Activated CD8-positive, alpha-beta memory T cell treated with anti-CD3 and anti-CD28 coated beads for 4 hours (primary cell): ENCODE results near the gene ZBTB47.

ENCODE experiments used
- DNase-seq, 2 donors: peaks; one replicate each; pipeline ENCODE4 v3.0.0-alpha.2; 2020; ENCODE audit warnings: low read depth in 2 of 2

Gene ZBTB47

DNA sequence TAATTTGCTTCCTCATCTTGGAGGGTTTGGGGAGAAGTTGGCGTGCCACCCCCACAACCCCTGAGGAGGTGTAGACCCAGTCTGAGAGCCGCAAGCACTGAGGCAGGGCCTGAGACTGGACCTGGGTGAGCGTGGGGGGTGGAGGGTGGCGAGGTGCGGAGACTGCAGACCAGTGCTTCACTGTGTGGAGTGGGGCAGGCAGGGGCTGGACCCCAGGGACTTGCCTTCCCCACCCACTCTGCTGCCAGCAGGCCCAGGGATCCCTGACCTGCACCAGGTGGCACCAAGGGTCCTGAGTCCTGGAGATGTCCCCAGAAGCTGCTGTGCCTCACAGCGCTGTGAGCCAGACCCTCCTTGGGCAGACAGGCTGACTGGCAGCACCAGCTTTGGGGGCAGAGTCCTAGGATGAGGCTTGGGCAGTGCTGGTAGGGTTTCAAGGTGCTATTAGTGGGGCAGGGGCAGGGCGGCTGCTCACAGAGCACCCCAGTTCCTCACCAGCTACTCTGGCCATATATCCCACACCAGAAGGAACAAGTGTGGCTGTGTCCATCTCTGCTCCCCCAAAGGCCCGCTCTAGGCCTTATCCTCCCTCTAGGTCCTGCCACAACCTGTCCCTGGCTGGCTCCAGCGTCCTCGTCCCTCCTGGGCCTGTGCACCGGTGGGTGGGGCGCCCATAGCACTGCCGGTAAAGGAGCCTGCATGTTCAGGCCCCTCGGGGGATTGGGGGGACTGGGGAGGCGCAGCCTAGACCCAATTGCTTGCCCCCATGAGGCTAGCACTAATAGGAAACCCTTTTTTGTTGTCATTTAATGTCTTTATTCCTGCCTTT lies 11.8 kb downstream of the ZBTB47 start:
- no peak for DNase-seq

DNA sequence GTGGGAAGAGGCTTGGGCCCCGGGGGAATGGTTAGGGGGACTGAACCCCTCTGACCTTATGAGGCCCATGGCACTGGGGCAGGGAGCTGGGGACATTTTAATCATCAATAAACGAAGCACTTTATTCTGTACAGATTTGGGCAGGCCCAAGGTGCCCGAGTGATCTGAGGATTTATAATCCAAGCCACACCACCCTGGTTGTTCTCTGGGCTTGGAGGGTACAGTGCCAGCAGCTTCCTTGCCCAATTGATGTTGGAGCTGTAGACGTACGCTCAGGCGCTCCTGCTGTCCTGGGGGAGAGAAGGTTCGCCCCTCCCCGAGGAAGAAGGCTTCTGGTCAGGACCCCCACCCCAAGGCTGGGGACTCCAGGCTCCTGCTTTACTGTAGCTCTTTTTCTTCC lies 12.5 kb downstream of the ZBTB47 start:
- DNase-seq = no peak

DNA sequence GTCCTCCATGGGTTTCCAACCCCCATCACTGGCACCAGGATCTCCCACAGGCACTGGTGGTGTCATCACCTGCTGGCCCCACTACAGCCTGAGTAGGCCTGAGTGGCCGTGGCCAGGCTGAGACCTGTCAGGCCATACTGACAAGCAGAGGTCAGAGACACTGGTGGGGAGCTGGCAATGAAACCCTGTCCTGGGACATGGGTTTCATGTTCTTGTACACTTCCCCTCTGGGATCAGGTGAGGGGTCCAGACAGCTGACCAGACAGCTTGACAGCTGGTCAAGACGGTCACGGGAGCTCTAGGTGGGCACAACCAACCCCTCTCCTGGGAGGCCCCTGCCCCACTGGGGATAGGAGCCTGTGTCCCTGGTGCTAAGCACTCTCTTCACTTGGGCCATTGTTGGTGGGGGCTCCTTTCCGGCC lies 13.1 kb downstream of the ZBTB47 start:
- DNase-seq = no peak

DNA sequence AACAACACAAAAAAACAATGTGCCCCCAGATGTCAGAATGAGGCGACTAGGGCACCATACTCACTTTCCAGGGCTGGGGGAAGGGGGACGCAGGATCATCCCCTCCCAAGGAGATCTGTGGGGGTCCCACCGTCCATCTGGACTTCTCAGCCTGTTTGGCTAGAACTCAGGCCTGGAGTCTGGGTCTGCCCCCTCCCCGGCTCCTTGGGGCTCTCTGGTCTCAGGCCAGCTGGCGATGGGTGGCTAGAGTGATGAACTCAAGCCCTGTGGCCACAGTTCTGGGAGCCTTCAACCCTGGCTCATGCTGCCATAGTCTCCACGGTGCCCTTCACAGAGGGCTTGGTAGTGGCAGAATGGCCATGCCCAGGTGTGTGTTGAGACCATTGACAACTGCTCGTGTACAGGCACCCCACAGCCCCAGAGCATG lies 13.6 kb downstream of the ZBTB47 start:
- no peak for DNase-seq

DNA sequence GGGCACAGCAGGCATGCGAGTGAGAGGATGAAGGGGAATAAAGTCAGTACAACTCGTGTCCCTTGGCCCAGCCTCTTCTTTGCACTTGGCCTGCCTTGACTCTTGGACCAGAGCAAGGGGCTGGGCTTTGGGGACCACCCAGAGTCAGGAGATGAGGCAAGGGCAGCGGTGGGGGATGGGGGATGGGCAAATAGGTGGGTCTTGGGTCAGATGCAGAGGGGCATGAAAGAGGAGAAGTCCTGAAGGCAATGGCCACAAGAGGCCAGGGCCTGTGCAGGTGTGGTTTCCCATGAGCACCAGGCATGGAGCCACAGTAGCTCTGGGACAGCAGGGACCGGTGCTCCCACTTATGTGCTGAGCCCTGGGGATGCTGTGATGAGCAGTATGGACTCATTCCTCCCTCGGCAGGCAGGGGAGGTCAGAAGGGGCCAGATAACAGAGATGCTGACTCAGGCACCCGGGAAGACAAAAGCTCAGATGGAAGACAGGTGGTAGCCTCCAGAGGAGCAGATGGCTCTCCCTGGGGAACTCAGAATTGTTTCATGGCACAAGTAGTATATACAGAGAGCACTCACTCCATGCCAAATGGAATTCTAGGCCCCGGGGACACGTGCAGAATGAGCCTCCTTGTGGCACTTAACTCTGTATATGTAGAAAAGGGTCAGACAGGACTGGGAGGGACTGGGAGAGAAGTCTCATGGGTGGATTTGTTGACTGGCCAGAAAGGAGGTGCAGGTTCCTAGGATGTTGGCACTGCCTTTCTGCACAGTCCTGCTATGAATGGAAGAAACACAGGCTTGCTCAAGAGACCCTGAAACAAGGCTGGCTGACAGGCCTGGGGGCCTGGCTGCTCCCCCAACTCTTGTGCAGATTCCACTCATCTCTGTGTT lies 14.3 kb downstream of the ZBTB47 start:
- no peak for DNase-seq

DNA sequence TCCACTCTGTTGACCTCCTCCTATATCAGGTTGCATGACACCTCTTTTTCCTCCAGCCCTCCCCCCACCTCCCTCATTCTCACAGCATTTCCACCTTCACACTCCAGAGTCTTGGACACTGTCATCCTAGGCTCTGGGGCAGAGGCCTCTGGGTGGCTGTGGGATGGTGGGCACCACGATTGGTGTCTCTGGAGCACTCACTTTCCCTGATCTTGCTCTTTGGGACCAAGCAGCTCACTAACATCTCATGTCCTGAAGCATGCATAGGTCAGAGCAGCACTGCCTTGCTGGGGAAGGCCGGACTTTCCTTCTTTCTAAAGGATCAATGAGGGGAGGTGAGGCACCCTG lies 14.9 kb downstream of the ZBTB47 start:
- DNase-seq = no peak

DNA sequence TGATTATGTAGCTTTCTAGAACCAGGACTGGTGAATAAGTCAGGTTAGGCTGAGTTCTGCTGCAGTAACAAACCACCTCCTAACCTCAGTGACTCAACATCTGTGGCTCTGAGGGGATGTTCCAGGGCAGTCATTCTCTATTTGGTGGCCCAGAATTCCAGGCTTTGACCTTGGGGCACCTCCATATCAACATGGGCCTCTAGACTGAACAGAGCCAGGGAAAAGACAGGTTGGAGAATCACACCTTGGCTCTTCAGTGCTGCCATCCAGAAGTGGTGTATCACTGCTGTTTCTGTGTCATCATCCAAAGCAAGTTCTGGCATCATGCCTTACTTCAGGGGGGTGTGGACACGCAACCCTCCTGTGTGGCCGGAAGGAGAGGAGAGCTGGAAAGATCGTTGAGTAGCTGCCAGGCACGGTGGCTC lies 15.3 kb downstream of the ZBTB47 start:
- no peak for DNase-seq

DNA sequence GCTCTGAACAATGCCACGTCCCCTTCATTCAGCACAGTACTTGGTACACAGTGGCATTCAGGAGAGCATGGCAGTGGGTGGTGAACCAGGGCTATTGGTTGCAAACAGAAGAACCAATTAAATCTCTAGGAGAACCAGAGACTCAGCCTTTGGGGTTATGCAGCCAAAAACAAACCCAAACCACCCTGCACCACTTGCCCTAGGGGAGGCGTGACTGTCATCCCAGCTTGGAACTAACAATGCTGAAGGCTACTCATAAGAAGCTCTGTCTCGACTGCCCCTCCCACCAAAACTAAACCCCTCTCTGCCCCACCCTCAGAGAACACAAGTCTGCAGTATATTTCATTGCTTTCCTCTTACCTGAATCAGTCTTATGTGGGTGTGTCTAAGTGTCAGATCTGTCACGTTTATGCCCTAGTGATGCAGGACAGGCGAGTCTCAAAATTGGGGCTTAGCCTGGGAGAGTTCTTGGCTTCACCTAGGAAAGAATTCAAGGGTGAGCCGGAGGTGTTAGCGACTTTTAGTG lies 16.6 kb downstream of the ZBTB47 start:
- no peak for DNase-seq

DNA sequence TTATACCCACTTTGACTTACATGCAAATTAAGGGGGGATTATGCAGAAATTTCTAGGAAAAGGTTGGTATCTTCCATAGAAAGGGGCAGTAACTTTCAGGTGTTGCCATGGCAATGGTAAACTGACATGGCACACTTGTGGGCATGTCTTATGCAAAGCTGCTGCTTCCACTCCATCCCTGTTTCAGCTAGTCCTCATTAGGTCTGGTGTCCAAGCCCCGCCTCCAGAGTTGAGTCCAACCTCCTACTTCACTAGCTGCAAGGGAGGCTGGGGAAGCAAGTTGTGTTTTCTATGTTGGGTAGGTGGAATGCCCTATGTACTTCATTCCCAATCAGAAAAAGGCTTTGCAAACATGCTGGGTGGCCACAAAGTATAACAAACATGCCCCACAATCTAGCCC lies 17.2 kb downstream of the ZBTB47 start:
- no peak for DNase-seq

DNA sequence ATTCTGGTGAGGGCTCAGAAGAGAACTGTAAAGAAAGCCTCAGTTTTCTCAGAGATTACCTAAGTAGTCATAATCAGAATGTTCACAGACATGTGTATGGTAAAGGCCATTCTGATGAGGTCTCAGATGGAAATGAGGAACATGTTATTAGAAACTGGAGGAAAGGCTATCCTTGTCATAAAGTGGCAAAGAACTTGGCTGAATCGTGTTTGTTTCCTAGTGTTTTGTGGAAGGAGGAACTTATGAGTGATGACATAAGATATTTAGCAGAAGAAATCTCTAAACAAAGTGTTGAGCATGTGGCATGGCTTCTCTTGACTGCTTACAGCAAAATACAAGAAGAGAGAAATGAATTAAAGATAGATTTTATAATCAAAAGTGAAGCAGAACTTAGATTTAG lies 19.0 kb downstream of the ZBTB47 start:
- DNase-seq = no peak

DNA sequence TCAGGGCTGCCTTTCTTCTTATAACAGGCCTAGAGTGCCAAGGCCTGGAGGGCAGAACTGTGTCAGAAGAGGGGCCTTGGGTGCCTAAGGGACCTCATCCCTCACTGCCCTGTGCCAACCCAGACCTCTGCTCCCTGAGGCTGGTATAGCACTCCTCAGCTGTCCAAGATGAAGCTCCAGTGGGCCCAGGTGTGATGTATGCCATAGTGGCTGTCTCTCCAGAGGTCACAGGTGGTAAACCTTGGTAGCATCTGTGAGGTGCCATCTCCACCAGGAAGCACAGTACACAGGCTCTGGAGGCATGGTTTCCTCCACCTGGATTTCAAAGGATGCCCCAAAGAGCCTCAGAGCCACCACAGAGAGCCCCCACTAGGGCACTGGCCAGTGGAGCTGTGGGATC lies 19.6 kb downstream of the ZBTB47 start:
- DNase-seq = no peak

DNA sequence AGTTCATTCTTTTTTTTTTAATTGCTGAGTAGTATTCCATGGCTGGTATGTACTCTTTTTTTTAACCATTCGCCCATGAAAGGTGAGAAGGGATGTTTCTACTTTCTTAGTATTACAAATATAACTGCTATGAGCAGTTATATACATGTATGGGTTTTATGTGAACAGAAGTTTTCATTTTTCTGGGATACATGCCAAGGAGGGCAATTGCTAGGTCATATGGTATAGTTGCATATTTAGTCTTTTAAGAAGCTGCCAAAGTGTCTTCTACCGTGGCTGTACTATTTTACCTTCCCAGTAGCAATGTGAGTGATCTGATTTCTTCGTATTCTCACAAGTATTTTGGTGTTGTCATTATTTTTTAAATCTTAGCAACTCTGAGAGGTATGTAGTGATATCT lies 20.6 kb downstream of the ZBTB47 start:
- no peak for DNase-seq

DNA sequence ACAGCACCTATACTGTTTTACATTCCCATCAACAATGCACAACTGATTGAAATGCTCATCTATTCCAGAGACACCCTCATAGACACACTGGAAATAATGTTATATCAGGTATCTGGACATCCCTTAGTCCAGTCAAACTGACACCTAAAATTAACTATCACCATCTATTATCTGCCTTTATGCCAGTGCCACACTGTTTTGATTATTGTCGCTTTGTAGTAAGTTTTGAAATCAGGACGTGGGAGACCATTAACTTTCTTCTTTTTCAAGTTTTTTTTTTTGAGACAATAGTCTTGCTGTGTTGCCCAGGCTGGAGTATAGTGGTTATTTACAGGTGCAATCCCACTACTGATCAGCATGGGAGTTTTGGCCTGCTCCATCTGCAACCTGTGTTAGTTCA lies 22.4 kb downstream of the ZBTB47 start:
- no peak for DNase-seq

DNA sequence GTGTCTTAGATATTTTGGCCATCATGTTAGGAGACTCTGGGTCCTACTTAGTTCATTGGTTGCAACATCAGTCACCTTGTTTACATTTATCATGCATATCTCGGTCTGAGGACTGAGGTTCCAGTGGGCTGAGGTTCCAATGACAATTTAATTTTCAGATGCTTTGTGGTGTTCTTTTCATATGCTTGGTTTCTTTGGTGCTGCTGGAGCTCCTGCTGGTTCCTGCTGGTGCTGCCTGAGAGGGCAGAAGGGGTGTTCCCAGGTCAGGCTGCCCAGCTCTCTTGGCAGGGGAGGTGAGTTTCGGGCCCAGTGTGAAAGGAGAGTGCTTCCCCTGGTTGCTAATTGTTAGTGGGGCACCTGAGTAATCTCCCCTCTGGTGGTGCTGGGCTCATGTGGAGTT lies 24.9 kb downstream of the ZBTB47 start:
- DNase-seq = no peak

DNA sequence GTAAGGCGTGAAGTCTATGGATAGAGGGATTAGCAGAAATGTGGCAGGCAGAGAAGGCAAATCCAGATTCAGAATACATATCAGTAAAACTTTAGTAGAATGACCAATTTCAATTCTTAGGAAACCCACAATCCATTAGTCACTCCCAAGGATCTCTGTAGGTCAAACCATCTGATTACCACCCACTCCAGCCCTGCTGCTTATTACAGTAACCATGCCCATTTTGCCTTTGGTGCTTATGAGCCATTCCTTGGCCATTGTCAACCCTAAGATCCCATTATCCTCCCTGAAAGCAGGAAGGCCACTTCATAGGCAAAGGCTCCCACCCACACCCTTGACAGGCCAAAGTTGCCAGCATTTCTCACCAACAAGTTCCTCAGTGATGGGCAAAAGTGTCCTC lies 26.8 kb downstream of the ZBTB47 start:
- no peak for DNase-seq

DNA sequence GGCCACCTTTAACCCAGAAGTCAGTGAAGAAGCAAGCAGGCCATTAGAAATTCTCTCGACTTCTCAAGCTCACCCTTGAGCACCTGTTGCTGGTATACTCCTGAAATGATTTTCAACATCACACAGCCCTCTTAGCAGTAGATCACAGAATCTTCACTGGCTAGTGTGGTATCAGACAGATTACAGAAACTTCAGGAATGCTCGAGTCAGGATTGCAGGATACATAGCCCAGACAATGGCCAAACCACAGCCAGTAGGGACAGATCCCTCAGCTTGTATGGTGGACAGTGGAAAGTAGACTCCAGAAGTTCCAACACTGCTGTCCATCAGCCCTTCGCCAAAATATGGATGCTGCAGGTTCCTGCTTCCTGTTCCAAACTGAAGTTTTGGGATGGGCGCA lies 27.3 kb downstream of the ZBTB47 start:
- no peak for DNase-seq

DNA sequence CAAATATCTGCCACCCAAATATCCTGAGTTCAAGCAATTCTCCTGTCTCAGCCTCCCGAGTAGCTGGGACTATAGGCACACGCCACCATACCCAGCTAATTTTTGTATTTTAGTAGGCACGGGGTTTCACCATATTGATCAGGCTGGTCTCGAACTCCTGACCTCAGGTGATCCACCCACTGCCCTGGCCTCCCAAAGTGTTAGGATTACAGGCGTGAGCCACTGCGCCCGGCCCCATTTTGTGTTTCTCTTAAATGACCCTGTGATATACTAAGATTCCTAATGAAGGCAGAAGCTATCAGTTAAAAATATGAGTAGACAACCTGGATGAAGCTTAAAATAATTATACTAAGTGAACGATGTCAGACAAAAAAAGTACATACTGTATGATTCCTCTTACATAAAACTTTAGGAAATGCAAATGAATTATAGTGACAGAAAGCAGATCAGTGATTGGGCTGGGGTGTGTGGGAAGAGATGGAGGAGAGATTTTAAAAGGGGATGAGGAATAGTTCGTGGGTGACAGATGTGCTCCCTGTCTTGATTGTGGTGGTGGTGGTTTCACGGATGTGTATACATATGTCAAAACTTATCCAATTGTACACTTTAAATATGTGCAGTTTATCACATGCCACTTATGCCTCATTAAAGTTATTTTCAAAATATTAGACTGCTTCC lies 28.0 kb downstream of the ZBTB47 start:
- DNase-seq = no peak

DNA sequence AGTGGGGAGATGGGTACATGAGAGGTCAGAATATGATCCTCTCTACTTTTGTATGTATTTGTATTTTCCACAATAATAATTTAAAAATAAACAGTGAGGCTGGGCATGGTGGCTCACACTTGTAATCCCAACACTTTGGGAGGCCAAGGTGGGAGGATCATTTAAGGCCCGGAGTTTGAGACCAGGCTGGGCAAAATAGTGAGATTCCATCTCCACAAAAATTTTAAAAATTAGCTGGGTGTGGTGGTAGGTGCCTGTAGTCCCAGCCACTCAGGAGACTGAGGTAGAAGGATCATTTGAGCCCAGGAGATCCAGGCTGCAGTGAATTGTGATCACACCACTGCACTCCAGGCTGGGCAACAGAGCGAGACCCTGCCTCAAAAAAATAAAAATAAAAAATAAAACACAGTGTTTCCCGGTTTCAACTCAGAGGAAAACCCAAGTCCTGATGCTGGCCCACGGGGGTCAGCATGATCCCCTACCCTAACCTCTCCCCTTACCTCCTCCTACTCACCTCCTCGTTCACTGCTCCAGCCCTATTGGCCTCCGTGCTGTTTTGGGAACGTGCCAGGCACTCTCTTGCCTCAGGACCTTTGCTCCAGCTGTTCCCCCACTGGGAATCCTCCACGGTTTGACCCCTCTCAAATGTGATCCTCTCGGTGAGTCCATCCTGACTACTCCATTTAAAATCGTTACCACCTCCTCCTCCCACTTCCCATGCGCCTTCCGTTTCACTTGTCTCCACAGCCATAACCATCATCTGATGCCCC lies 29.0 kb downstream of the ZBTB47 start:
- no peak for DNase-seq

DNA sequence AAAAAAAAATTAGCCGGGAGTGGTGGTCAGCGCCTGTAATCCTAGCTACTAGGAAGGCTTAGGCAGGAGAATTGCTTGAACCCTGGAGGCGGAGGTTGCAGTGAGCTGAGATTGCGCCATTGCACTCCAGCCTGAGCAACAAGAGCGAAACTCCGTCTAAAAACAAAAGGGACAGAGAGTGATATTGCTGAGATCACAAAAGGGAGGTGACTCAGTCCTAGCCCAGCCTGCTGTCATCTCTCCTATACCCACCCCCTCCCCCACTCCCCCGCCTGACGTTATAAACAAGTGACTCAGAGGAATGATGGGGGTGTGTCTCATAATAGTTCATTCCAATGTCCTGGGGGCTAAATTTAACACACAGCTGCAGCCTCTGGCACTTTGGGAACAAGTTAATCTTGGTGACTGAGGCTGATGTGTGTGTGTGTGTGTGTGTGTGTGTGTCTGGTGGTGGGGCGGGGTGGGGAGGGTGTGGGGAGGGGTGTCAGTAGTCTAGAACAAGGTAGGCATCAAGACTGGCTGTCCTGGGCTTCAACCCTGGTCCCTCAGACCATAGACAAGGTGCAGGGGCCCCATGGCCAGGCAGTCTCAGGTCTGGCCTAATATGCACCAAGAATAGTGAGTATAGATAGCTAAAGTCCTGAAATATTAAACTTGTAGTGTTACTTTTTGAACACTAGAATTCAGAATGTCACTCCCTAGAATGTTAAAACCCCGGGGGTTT lies 30.5 kb downstream of the ZBTB47 start:
- no peak for DNase-seq

DNA sequence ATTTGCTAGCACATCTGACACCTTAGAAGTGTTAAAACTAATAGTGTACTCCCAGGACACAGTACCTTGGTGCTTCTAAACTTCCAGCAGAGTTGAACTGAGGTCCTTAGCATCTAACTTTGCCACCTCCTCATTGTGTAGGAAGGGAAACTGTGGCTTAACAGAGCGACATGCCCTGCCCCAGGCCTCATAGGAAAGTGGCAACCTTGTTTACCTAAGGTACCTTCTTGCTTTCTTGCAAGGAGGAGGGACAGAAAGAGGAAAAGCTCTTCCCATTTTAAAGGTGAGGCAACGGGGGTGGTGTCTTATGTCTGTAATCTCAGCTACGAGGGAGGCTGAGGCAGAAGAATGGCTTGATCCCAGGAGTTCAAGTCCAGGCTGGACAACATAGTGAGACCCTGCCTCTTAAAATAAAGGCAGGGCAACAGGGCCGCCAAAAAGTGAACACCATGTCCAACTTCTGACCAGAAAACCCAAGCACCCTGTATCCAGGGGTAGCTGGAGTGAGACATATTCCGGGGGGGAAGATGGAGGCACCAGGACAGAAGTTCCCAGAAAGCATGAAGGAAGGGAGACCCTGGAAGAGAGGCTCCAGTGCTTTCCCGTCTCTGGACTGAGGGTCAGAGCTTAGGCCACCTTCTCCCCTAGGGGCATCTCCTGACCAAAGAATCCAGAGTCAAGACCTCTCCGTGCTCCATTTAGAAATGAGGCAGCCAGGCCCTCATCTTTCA lies 31.3 kb downstream of the ZBTB47 start:
- DNase-seq = no peak
